DOHH2 (cell line): Measurements from ENCODE around the gene PLK4.

Experiments
- EZH2phosphoT487 ChIP-seq: fragments of 200-600 bp; sonication (generic); IDR thresholded peaks from 2 replicates; pipeline ENCODE4 v1.6.1; 2017; ENCODE audit warnings: borderline replicate concordance, mild to moderate bottlenecking, antibody characterized with exemption, low read length, moderate library complexity, mixed read lengths
- TF ChIP-seq, protein P1 (sequence below): fragments of 200-600 bp; sonication (generic); IDR thresholded peaks from one replicate; pipeline ENCODE4 v1.5.1; 2014; ENCODE audit warnings: antibody characterized with exemption, mild to moderate bottlenecking, low read depth, low read length; ENCODE audit not compliant: poor library complexity, severe bottlenecking

GRCh38 chr4:127888559-127888958 lies 7.9 kb downstream of the PLK4 start:
- TF ChIP-seq, protein P1, sequence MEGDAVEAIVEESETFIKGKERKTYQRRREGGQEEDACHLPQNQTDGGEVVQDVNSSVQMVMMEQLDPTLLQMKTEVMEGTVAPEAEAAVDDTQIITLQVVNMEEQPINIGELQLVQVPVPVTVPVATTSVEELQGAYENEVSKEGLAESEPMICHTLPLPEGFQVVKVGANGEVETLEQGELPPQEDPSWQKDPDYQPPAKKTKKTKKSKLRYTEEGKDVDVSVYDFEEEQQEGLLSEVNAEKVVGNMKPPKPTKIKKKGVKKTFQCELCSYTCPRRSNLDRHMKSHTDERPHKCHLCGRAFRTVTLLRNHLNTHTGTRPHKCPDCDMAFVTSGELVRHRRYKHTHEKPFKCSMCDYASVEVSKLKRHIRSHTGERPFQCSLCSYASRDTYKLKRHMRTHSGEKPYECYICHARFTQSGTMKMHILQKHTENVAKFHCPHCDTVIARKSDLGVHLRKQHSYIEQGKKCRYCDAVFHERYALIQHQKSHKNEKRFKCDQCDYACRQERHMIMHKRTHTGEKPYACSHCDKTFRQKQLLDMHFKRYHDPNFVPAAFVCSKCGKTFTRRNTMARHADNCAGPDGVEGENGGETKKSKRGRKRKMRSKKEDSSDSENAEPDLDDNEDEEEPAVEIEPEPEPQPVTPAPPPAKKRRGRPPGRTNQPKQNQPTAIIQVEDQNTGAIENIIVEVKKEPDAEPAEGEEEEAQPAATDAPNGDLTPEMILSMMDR: no peak
- TF ChIP-seq EZH2phosphoT487: no peak
